Neural cell (in vitro differentiated cells): ENCODE data around the gene TLR8.

Experiments
- EZH2 ChIP-seq: fragments of 200-600, 300-800 bp; shearing (Covaris generic), sonication (generic); IDR thresholded peaks from 2 replicates; pipeline ENCODE4 v1.6.1; 2014; ENCODE audit warnings: antibody characterized with exemption, low read length, borderline replicate concordance, mild to moderate bottlenecking; ENCODE audit not compliant: insufficient read depth, poor library complexity, severe bottlenecking
- TAF1 ChIP-seq: IDR thresholded peaks from 2 replicates; pipeline ENCODE4 v1.6.1; 2012; ENCODE audit warnings: low read depth

DNA sequence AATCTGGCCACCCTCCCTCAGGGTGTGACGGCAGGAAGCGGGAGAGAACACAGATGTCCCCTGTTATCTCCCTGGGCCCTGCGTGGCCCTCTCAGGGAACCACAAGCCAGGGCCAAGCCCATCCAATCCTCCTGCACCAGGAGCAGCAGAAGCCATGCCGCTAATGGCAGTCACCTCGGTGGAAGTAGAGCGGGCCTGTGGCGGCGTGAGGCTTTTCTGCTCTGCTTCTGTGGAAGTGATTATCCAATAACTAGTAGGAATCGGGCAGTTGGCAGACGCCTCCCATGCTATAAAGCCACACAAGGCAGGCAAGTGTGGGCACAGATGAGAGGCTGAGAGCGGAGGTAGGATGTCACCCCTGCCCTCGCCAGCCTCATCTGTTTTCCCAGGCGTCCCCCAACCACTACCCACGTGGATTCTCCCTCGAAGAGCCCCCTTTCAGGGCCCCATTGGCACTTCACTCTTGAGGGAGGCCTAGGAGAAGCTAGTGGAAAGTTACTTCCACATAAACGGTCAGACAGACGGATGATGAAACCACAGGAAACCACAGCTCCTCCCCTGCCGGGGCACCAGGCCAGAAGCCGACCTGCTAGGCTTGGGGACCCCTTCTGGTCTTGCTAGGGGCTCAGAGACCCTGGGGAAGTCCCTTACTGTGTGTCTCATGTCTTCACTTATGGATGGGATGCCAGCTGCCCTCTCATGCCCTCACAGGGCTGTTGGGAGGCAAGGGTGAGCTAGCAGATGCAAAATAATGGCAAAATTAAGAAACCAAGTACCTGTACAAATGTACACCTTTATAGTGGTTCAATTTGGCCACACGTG is 49.7 kb downstream of the TLR8 start:
- no peak for TF ChIP-seq TAF1
- no peak for TF ChIP-seq EZH2
